GM18909 (cell line): ENCODE results near the gene NFKBIE.

Source experiments
- ATAC-seq: cut with Tn5 transposase; IDR thresholded peaks from one replicate; pipeline ENCODE4 v1.9.1; 2021; ENCODE audit warnings: mild to moderate bottlenecking; ENCODE audit not compliant: unreplicated experiment, poor library complexity

The NFKBIE gene

GRCh38 chr6:44298055-44298803 is 32.9 kb upstream of the NFKBIE start:
- no peak for ATAC-seq

- ATAC-seq = no peak
Observed at GRCh38 chr6:44297063-44298038, 32.0 kb upstream of the NFKBIE start.

- ATAC-seq = no peak
Observed at GRCh38 chr6:44294832-44295791, 29.8 kb upstream of the NFKBIE start.

GRCh38 chr6:44292661-44293365 is 27.5 kb upstream of the NFKBIE start:
- ATAC-seq = no peak

- ATAC-seq = no peak
Observed at GRCh38 chr6:44291841-44292240, 26.5 kb upstream of the NFKBIE start.

- ATAC-seq = no peak
Observed at GRCh38 chr6:44289726-44290260, 24.4 kb upstream of the NFKBIE start.

GRCh38 chr6:44286747-44287146 is 21.4 kb upstream of the NFKBIE start:
- no peak for ATAC-seq

GRCh38 chr6:44286285-44286565 is 20.9 kb upstream of the NFKBIE start:
- no peak for ATAC-seq

- ATAC-seq = no peak
Observed at GRCh38 chr6:44285552-44286284, 20.4 kb upstream of the NFKBIE start.

- no peak for ATAC-seq
Observed at GRCh38 chr6:44284867-44285266, 19.5 kb upstream of the NFKBIE start.

- no peak for ATAC-seq
Observed at GRCh38 chr6:44284121-44284520, 18.8 kb upstream of the NFKBIE start.

- ATAC-seq = no peak
Observed at GRCh38 chr6:44278774-44279697, 13.7 kb upstream of the NFKBIE start.

GRCh38 chr6:44278315-44278714 is 13.0 kb upstream of the NFKBIE start:
- no peak for ATAC-seq

GRCh38 chr6:44277763-44278162 is 12.4 kb upstream of the NFKBIE start:
- no peak for ATAC-seq

GRCh38 chr6:44276667-44277640 is 11.6 kb upstream of the NFKBIE start:
- ATAC-seq = no peak

- no peak for ATAC-seq
Observed at GRCh38 chr6:44275749-44276648, 10.6 kb upstream of the NFKBIE start.
